HG02973 (cell line): ENCODE data around the gene EIF2D.
"Not testable (repeated sequence)": the region's sequence is repeated elsewhere in the genome, so short reads cannot be mapped to it uniquely, and the experiment has no call there.

Experiments used
- ATAC-seq: cut with Tn5 transposase; IDR thresholded peaks from one replicate; pipeline ENCODE4 v1.9.1; 2021; ENCODE audit warnings: moderate library complexity; ENCODE audit not compliant: unreplicated experiment

EIF2D gene

GRCh38 chr1:206612129-206612876, at the start of gene EIF2D:
Gene EIF2D (minus strand): TSS chr1:206612465. CDS start chr1:206612342, 123 bp downstream.
- ATAC-seq = peak; percentile 79

DNA sequence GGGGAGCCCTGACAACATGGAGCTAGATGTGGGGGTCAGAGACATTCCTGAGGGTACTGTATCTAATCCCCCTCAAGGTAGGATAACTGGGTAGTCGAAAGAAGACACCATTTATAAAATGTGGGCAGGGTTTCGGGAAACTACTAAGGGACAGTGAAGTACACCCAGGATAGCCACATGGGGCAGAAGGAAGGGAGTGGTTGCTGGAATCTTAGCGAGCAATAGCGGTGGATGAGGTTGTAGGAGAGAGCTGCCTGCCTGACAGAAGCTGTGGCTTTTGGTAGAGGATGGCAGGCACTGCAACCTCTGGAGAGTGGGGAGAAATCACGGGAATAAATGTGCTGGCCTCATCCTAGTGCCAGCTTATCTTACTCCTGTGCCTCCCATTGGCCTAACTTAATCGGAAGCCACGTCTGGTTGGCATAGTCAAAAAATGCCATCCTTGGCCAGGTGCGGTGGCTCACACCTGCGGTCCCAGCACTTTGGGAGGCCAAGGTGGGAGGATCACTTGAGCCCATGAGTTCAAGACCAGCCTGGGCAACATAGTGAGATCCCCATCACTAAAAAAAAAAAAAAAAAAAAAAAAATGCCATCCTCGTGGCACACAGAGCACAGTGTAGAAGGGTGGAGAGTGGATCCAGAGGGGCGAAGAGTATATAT, 49.0 kb upstream of the EIF2D start:
- no peak for ATAC-seq

- ATAC-seq = no peak
These were observed 47.9 kb upstream of the EIF2D start for GRCh38 chr1:206660136-206660535.

GRCh38 chr1:206658981-206659273, 46.7 kb upstream of the EIF2D start:
- ATAC-seq = no peak

DNA sequence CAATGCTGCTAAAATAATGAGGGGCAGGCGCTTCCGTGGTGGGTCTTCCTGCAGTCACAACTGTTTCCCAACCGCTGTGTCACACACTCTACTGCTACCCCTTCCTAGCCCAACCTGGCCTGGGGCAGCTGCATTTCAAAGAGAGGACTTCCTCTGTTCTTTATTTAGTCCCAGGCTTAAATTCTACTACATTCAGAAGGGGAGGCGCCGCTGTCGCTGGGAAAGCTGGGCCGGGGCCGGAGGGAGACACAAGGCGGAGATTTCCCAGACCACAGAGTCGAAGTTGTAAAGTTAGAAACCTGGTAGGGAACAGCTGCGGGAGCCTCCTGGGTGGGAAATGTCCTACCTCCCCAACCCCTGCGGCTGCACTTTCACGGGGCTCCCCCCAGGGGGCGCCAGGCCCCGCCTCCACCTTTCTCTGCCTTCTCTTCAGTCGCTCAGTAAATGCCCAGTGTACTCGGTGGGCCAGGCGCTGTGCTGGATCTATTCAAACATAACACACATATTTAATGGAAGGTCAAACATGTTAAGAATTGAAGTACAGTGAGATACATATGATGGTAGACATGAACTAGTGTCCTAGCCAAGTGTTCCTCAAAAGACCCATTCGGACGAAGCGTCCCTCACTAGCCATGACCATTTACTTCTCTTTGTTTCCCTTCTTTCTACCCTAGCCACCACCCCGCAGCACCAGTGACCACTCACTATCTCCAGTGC, 46.2 kb upstream of the EIF2D start:
- no peak for ATAC-seq

- no peak for ATAC-seq
These were observed 45.5 kb upstream of the EIF2D start for GRCh38 chr1:206657751-206658150.

DNA sequence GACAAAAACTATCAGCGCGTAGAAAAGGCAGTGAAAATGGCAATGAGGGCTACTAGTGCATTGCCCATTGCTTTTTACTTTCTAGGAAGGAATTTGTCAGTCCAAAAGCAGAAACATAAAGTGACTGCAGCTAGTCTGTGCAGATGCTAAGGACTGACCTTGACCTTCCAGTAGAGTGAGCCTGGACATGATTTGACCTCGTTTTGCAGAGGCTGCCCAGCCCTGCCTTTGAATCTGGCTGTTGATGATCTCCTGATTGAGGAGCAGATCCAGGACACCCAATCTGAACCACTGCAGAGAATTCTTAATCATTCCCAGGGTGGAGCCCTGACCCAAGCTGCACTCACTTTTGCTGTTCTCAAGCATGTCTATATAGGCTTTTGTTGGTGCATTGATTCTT, 44.7 kb upstream of the EIF2D start:
- ATAC-seq = no peak

- no peak for ATAC-seq
These were observed 43.2 kb upstream of the EIF2D start for GRCh38 chr1:206655471-206655882.

DNA sequence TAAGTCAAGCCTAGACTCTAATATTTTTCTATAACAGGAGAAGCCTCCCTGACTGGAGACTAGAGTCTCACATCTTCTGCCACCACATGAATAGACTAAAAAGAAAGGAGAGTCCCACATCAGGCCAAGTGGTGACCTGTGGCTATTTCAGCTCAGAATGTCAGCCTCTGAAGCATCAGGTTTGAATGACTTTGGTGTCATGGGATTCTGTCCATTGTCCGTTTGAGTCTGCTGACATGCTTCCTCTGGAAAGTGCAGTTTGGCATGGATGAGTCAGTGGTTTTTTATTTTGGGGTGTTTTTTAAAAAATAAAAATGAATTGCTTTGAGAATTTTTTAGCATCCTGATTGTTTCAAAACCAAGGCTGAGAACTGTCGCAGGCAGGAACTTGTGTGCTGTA, 42.6 kb upstream of the EIF2D start:
- no peak for ATAC-seq

- no peak for ATAC-seq
These were observed 41.6 kb upstream of the EIF2D start for GRCh38 chr1:206653715-206654459.

DNA sequence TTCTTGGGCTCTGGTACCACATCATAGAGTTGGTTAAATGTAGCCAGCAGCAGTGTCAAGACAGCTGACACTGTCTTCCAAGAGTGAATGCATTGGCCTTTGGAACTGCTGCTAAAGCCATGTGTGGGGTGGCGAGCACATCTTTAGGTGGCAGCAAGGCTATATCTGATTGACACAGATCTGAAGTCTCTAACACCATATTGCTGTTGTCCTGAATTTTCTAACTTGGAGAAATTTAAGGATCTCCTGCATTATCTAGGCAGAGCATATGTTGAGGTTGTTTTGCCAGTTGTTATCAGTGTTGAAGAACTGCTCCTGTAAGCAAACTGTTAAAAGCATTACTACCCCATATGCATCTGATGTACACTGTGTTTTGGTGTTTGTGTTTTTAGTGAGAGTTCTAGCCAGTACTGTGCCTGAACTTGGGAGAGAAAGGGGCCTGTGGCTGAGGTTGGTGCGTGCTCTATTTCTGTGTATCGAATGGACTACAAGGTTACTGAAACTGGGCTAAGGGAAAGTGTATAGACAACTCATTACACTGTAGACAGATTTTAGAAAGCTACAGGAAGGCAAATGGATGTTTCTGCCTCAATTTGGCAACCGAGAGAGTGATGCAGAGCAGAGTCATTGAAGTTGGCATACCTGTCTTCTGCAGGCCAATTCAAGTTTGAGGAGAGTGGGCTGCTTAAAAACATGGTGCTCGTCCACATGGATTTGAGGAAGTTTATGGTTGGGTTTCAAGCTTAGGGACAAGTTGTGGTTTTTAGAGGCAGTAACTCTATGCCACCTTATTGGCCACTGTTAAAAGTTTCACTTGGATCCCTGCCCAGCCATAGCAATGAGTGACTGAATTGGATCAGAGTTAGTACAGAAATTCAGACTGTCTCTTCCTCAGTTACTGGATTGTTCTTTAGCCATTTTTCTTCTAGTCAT, 40.0 kb upstream of the EIF2D start:
- ATAC-seq = no peak

GRCh38 chr1:206651014-206651413, 38.7 kb upstream of the EIF2D start:
- no peak for ATAC-seq

GRCh38 chr1:206649261-206649921, 37.1 kb upstream of the EIF2D start:
- no peak for ATAC-seq

- ATAC-seq = no peak
These were observed 35.0 kb upstream of the EIF2D start for GRCh38 chr1:206647224-206647623.

DNA sequence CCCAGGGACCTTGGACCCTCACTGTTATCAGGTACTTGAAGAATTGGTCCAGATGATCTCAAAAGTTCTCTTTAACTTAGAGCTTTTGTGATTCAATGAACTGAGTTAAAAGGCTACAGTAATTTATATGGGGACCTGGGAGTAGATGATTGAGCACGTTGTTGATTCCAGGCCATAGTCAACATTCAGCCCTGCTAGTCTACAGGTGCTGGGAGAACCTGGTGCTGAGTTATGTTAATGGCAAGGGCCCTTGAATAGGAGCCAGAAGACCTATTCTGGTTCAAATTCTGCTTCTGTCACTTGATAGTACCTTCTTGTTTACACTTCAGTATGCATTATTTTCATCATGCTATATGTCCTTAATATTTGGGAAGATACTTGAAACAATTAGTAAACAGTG, 34.2 kb upstream of the EIF2D start:
- ATAC-seq = no peak

- ATAC-seq = no peak
These were observed 30.9 kb upstream of the EIF2D start for GRCh38 chr1:206643118-206643698.

DNA sequence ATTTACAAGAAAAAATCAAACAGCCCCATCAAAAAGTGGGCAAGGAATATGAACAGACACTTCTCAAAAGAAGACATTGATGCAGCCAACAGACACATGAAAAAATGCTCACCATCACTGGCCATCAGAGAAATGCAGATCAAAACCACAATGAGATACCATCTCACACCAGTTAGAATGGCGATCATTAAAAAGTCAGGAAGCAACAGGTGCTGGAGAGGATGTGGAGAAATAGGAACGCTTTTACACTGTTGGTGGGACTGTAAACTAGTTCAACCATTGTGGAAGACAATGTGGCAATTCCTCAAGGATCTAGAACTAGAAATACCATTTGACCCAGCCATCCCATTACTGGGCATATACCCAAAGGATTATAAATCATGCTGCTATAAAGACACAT, 29.8 kb upstream of the EIF2D start:
- ATAC-seq = not testable (repeated sequence)

GRCh38 chr1:206637605-206638004, 25.3 kb upstream of the EIF2D start:
- no peak for ATAC-seq

- ATAC-seq = no peak
These were observed 24.4 kb upstream of the EIF2D start for GRCh38 chr1:206636671-206637070.

- no peak for ATAC-seq
These were observed 23.7 kb upstream of the EIF2D start for GRCh38 chr1:206635978-206636345.
